ENCODE measurements around the gene ENOPH1. TPM values are rescaled to one million over a fixed set of nuclear protein-coding genes. Genes with fewer than 3 reads are reported as not detected.

The ENOPH1 gene
- total RNA-seq, 1 experiment from 2014 or later = 78.3 TPM

DNA sequence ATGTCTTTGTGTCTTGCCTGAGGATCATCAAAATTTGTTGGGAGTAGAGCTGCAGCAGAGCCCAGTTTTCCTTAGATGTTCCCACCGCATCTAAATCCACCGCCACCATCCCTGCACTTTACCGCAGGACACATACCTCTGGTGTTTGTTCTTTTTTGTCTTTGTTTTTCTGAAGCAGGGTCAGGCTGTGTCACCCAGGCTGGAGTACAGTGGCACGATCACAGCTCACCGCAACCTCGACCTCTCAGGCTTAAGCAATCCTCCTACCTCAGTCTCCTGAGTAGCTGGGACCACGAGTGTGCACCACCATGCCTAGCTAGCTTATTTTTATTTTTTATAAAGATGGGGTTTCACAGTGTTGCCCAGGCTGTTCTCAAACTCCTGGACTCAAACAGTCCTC lies 4.6 kb downstream of the ENOPH1 start:
- H3K27me3 Mint-ChIP-seq (ENCODE audit: low read depth) = no peaks in the 10 kb centered on the region
- no peak for DNase-seq (ENCODE audit: low spot score)
- CTCF ChIA-PET = no interaction called here
- no peak for ATAC-seq
- peaks cover 54% of the 10 kb centered on the region for H3K4me1 Mint-ChIP-seq
- no peaks in the 10 kb centered on the region for H3K9me3 Mint-ChIP-seq
- POLR2A ChIA-PET = no interaction called here
- H3K4me3 Mint-ChIP-seq = no peak overlapping the region
- H3K27ac Mint-ChIP-seq = no peak overlapping the region
- TF ChIP-seq, protein P1, sequence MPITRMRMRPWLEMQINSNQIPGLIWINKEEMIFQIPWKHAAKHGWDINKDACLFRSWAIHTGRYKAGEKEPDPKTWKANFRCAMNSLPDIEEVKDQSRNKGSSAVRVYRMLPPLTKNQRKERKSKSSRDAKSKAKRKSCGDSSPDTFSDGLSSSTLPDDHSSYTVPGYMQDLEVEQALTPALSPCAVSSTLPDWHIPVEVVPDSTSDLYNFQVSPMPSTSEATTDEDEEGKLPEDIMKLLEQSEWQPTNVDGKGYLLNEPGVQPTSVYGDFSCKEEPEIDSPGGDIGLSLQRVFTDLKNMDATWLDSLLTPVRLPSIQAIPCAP (CRISPR knock-in tag; IDR thresholded peaks at IDR 0.05) = no peak
- TF ChIP-seq FOXP1 (CRISPR knock-in tag; IDR thresholded peaks at IDR 0.05; ENCODE audit: borderline replicate concordance) = no peak
- peaks cover 31% of the 10 kb centered on the region for H3K36me3 Mint-ChIP-seq

DNA sequence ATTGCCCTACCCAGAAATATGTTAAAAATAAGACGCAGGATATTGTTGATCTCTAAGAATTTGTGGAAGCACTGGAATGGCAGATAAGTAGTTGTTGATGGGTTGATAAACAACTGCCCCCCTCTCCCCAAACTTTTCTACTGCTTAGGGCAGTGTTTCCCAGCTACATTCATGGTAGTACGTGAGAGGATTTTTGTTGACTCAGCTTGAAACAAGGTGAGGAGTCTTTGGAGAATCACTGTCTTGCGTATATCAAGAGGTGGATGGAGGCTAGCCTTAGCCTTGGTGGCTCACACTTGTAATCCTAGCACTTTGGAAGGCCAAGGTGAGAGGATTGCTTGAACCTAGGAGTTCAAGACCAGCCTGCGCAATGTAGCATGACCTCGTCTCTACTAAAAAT lies 5.7 kb downstream of the ENOPH1 start:
- no peak for DNase-seq (ENCODE audit: low spot score)
- no peak overlapping the region for H3K27ac Mint-ChIP-seq
- TF ChIP-seq JAZF1 (CRISPR knock-in tag; IDR thresholded peaks at IDR 0.05) (no peak), ATF1 (CRISPR knock-in tag; IDR thresholded peaks at IDR 0.05) (no peak)
- TF ChIP-seq, protein P2, sequence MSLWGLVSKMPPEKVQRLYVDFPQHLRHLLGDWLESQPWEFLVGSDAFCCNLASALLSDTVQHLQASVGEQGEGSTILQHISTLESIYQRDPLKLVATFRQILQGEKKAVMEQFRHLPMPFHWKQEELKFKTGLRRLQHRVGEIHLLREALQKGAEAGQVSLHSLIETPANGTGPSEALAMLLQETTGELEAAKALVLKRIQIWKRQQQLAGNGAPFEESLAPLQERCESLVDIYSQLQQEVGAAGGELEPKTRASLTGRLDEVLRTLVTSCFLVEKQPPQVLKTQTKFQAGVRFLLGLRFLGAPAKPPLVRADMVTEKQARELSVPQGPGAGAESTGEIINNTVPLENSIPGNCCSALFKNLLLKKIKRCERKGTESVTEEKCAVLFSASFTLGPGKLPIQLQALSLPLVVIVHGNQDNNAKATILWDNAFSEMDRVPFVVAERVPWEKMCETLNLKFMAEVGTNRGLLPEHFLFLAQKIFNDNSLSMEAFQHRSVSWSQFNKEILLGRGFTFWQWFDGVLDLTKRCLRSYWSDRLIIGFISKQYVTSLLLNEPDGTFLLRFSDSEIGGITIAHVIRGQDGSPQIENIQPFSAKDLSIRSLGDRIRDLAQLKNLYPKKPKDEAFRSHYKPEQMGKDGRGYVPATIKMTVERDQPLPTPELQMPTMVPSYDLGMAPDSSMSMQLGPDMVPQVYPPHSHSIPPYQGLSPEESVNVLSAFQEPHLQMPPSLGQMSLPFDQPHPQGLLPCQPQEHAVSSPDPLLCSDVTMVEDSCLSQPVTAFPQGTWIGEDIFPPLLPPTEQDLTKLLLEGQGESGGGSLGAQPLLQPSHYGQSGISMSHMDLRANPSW (CRISPR knock-in tag; conservative IDR thresholded peaks at IDR 0.05; ENCODE audit: low read depth) = no peak
- TF ChIP-seq, protein P3, sequence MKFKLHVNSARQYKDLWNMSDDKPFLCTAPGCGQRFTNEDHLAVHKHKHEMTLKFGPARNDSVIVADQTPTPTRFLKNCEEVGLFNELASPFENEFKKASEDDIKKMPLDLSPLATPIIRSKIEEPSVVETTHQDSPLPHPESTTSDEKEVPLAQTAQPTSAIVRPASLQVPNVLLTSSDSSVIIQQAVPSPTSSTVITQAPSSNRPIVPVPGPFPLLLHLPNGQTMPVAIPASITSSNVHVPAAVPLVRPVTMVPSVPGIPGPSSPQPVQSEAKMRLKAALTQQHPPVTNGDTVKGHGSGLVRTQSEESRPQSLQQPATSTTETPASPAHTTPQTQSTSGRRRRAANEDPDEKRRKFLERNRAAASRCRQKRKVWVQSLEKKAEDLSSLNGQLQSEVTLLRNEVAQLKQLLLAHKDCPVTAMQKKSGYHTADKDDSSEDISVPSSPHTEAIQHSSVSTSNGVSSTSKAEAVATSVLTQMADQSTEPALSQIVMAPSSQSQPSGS (CRISPR knock-in tag; IDR thresholded peaks at IDR 0.05; ENCODE audit: borderline replicate concordance, low read depth) = no peak
- TF ChIP-seq, protein P4, sequence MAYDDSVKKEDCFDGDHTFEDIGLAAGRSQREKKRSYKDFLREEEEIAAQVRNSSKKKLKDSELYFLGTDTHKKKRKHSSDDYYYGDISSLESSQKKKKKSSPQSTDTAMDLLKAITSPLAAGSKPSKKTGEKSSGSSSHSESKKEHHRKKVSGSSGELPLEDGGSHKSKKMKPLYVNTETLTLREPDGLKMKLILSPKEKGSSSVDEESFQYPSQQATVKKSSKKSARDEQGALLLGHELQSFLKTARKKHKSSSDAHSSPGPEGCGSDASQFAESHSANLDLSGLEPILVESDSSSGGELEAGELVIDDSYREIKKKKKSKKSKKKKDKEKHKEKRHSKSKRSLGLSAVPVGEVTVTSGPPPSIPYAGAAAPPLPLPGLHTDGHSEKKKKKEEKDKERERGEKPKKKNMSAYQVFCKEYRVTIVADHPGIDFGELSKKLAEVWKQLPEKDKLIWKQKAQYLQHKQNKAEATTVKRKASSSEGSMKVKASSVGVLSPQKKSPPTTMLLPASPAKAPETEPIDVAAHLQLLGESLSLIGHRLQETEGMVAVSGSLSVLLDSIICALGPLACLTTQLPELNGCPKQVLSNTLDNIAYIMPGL (CRISPR knock-in tag; IDR thresholded peaks at IDR 0.05) = no peak
- H3K4me1 Mint-ChIP-seq = peaks cover 58% of the 10 kb centered on the region
- no peaks in the 10 kb centered on the region for H3K9me3 Mint-ChIP-seq
- no peak overlapping the region for H3K4me3 Mint-ChIP-seq
- H3K27me3 Mint-ChIP-seq (ENCODE audit: low read depth) = no peaks in the 10 kb centered on the region
- H3K36me3 Mint-ChIP-seq = peaks cover 31% of the 10 kb centered on the region
- ATAC-seq = no peak
- CTCF ChIA-PET = interaction anchor here (1.2 kb wide), 1 partner anchor 26 kb away, joined by 4 read pairs; no protein-coding TSS in a partner anchor
- POLR2A ChIA-PET = no interaction called here

DNA sequence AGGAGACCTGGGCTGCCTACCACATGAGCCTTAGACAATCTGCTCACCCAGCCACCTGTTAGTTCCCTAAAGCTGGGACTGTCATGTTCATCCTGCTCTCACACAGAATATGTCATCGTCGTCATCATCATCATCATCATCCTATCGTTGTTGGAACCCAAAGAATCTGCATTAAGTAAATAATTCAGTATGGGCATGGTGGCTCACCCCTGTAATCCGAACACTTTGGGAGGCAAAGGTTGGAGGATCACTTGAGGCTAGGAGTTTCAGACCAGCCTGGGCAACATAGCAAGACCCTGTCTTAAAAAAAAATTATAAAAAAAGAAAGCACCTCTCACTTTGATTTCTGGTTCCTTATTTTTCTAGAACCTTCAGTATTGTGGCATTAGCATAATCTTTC lies 6.4 kb downstream of the ENOPH1 start:
- DNase-seq (ENCODE audit: low spot score) = no peak
- POLR2A ChIA-PET = interaction anchor here (2.6 kb wide), 1 partner anchor 7 kb away, joined by 15 read pairs; the partner anchor contains the start of gene HNRNPDL
- Mint-ChIP-seq H3K9me3 (no peaks in the 10 kb centered on the region), H3K27ac (no peak overlapping the region), H3K27me3 (ENCODE audit: low read depth) (no peaks in the 10 kb centered on the region), H3K4me1 (peaks cover 58% of the 10 kb centered on the region), H3K4me3 (no peak overlapping the region), H3K36me3 (peaks cover 31% of the 10 kb centered on the region)
- CTCF ChIA-PET = interaction anchor here (1.2 to 1.3 kb wide), 2 partner anchors 26 to 152 kb away, joined by 4 to 7 read pairs; no protein-coding TSS in a partner anchor
- TF ChIP-seq ZNF671 (CRISPR knock-in tag; IDR thresholded peaks at IDR 0.05) (no peak), ZNF121 (CRISPR knock-in tag; IDR thresholded peaks at IDR 0.05) (peak; percentile 79)
- ATAC-seq = no peak

DNA sequence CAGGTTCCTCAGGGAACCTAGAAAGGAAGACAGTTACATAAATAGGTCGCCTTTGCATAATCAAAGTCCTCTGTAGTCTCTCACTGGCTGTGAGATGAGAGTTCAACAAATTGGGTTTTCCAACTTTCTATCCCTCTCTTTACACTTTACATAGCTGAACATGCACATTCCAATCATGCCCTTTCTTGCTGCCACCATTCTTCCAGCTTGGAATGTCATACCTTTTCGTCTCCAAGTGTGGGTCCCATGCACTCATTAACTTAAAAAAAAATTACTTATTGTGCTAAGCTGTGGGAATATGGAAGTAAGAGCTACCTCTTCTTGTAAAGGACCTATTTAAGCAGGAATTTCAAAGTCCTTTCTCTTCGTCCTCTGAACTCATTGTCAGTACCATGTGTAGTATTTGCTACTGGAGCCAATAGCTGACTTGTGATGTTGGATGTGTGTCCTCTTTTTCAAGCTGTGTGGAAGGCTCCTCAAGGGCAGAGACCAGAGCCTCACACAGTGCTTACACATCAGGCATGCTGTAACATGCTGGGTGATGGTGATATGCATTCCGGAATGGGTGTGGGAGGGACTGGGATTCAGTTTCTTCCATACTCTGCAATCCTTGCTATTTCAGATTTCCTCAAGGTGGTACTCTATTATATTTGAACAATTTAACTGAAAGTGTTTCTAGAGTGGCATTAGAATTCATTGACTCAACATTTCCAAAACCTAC lies 7.1 kb downstream of the ENOPH1 start:
- Mint-ChIP-seq H3K4me1 (peaks cover 51% of the 10 kb centered on the region), H3K27me3 (ENCODE audit: low read depth) (no peaks in the 10 kb centered on the region), H3K27ac (peak overlapping the region; percentile 47; the same call in 1 of the 2 replicates), H3K9me3 (no peaks in the 10 kb centered on the region), H3K4me3 (no peak overlapping the region), H3K36me3 (peaks cover 36% of the 10 kb centered on the region)
- DNase-seq (ENCODE audit: low spot score) = no peak
- ATAC-seq = peak; percentile 41; the same call in 1 of the 2 replicates
- CTCF ChIA-PET = interaction anchor here (0.8 to 1.3 kb wide), 3 partner anchors 25 to 302 kb away, joined by 4 to 7 read pairs (median 4); no protein-coding TSS in a partner anchor
- POLR2A ChIA-PET = interaction anchor here (2.6 kb wide), 1 partner anchor 8 kb away, joined by 15 read pairs; the partner anchor contains the start of gene HNRNPDL
- no peak for TF ChIP-seq EMX1 (CRISPR knock-in tag; IDR thresholded peaks at IDR 0.05)
- no peak for TF ChIP-seq JAZF1 (CRISPR knock-in tag; IDR thresholded peaks at IDR 0.05)
- no peak for TF ChIP-seq ZNF263 (CRISPR knock-in tag; IDR thresholded peaks at IDR 0.05; ENCODE audit: low read depth)
- no peak for TF ChIP-seq NR2C2 (CRISPR knock-in tag; IDR thresholded peaks at IDR 0.05)
- TF ChIP-seq GTF2I (CRISPR knock-in tag; conservative IDR thresholded peaks at IDR 0.05) = no peak
- TF ChIP-seq, protein P2 (CRISPR knock-in tag; conservative IDR thresholded peaks at IDR 0.05; ENCODE audit: low read depth) = no peak
- no peak for TF ChIP-seq NR3C1 (CRISPR knock-in tag; conservative IDR thresholded peaks at IDR 0.05; ENCODE audit: low read depth)
- no peak for TF ChIP-seq NFATC4 (CRISPR knock-in tag; IDR thresholded peaks at IDR 0.05)
- TF ChIP-seq, protein P5, sequence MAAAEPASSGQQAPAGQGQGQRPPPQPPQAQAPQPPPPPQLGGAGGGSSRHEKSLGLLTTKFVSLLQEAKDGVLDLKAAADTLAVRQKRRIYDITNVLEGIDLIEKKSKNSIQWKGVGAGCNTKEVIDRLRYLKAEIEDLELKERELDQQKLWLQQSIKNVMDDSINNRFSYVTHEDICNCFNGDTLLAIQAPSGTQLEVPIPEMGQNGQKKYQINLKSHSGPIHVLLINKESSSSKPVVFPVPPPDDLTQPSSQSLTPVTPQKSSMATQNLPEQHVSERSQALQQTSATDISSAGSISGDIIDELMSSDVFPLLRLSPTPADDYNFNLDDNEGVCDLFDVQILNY (CRISPR knock-in tag; IDR thresholded peaks at IDR 0.05) = no peak

Data from WTC11 (cell line).